SH-SY5Y (cell line): ENCODE measurements around the gene FSTL5.

Experiments
- GATA2 ChIP-seq: IDR thresholded peaks from 2 replicates; pipeline ENCODE4 v1.6.1; 2011; ENCODE audit warnings: mild to moderate bottlenecking, low read depth, low read length
- GATA3 ChIP-seq: IDR thresholded peaks from 2 replicates; pipeline ENCODE4 v1.6.1; 2011; ENCODE audit warnings: low read depth, mild to moderate bottlenecking, low read length, moderate library complexity

The FSTL5 gene

DNA sequence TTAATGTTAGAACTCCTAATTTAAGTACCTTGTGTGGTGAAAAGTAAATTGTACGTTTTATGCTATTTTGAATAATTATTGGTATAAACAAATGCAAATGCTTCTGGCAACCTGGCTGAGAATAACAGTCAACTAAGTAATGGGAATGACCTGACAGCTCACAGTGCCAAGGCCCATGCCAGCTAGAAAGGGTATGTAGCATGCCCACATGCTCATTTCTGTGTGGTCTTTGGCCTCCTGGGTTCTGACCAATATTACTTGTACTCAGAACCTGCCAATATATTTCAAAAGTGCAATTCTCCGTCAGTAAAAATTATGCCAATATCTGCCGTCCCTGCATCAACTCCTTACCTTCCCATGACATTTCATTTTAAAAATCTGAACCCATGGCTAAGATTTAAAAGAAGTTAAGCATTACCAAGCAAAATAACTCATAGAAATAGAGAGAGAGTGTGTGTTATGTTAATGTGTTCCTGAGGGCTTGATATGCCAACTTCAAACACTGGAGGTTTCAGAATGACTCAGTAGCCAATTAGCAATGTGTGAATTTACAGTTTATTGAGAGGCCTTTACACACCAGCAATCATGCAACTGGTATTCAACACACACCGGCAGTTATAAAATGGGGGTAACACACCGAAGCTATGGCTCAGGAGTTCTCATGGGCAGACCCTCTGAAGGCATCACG lies 820.8 kb downstream of the FSTL5 start:
- TF ChIP-seq GATA3 (no peak), GATA2 (no peak)

- TF ChIP-seq GATA2: no peak
- TF ChIP-seq GATA3: no peak
Observed at GRCh38 chr4:161336621-161337020, 827.2 kb downstream of the FSTL5 start.

GRCh38 chr4:161336016-161336530 lies 827.7 kb downstream of the FSTL5 start:
- no peak for TF ChIP-seq GATA2
- TF ChIP-seq GATA3: no peak
